ENCODE data around the gene NGB. TPM values are rescaled to one million over a fixed set of nuclear protein-coding genes. Genes with fewer than 3 reads are reported as not detected.

The NGB gene
- total and polyA plus RNA-seq, 2 donors (not counting 3 experiments of a cell fraction or from before 2014, with no cell fraction given): not detected

DNA sequence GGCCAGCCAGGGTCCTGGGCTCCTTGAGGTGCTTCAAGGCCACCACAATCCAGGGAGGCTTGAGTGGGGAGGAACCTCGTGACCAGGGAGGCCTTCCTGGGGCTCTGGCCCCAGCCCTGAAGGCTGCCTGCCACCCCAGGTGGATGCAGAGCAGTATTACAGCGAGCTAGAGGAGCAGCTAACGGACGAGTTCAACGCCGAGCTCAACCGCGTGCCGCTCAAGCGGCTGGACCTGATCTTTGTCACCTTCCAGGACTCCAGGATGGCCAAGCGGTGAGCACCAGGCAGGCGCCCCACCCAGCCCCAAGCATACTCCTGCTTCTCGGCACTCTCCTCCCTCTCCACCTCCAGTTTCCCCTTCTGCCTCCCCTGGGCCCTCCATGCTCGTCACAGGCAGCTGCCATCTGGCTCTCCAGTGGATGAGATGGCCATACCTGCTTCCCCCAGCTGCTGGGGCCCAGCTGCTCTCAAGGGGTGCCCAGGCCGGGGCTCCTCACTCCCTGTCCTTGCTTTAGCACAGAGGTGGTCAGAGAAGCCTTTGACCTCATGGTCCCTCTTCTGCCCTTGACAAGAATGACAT, 30.6 kb downstream of the NGB start:
- Histone ChIP-seq H3K36me3 (ENCODE audit: control insufficient read depth in 2 of 2, extremely low read depth in 1 of 2, insufficient read depth in 2 of 2, low read length in 2 of 2) (no peaks in the 10 kb centered on the region), H3K27ac (ENCODE audit: insufficient read depth, low read depth, low read length) (no peak overlapping the region), H3K9me1 (replicated peaks; ENCODE audit: control insufficient read depth, extremely low read depth, insufficient read depth, low read length) (no peaks in the 10 kb centered on the region), H2AFZ (ENCODE audit: low read depth, low read length) (no peak overlapping the region), H3K4me3 (replicated peaks in 1 of 3; ENCODE audit: insufficient read depth in 1 of 3, low read depth in 1 of 3, low read length in 3 of 3) (no peak overlapping the region), H3K27me3 (ENCODE audit: control insufficient read depth in 2 of 2, insufficient read depth in 2 of 2, low read length in 2 of 2) (no peaks in the 10 kb centered on the region), H3K9ac (replicated peaks; ENCODE audit: extremely low read depth, insufficient read depth, low read length) (no peak overlapping the region), H3K79me2 (ENCODE audit: control insufficient read depth, insufficient read depth, low read length) (no peaks in the 10 kb centered on the region), H3K4me2 (ENCODE audit: insufficient read depth, low read length) (no peak overlapping the region), H4K20me1 (replicated peaks; ENCODE audit: control insufficient read depth, extremely low read depth, insufficient read depth, low read length) (no peaks in the 10 kb centered on the region), H3K9me3 (replicated peaks; ENCODE audit: control insufficient read depth, insufficient read depth, low read length) (no peaks in the 10 kb centered on the region), H3K4me1 (ENCODE audit: control insufficient read depth, extremely low read depth, insufficient read depth, low read length) (no peaks in the 10 kb centered on the region)
- FAIRE-seq (no peak), DNase-seq (ENCODE audit: low read depth, low spot score) (no peak)
- dilution Hi-C loops (cut with MboI; ENCODE audit: extremely low pct_ligation_motif_present, low sequenced_read_pairs): no loop called here
- no TSS peak for BruUV-seq (replicated peaks)
- TF ChIP-seq GATA2 (IDR thresholded peaks at IDR 0.05; ENCODE audit: insufficient read depth, insufficient read length, low read depth, low read length) (no peak), MYC (IDR thresholded peaks at IDR 0.05; ENCODE audit: low read depth, low read length) (no peak), JUN (IDR thresholded peaks at IDR 0.05; ENCODE audit: borderline replicate concordance, insufficient read depth, insufficient read length, low read depth) (no peak), FOS (IDR thresholded peaks at IDR 0.05; ENCODE audit: borderline replicate concordance, insufficient read depth, low read length) (no peak), POLR2A (IDR thresholded peaks at IDR 0.05; ENCODE audit: low read depth, low read length) (no peak)
- TF ChIP-seq, protein P1, sequence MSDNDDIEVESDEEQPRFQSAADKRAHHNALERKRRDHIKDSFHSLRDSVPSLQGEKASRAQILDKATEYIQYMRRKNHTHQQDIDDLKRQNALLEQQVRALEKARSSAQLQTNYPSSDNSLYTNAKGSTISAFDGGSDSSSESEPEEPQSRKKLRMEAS (IDR thresholded peaks at IDR 0.05; ENCODE audit: insufficient read depth, insufficient read length): no peak
- POLR2A ChIA-PET: no interaction called here
- intact Hi-C loops (cut with micrococcal nuclease): no loop called here
- CTCF ChIA-PET: interaction anchor here (1.0 kb wide), 1 partner anchor 27 kb away, joined by 6 read pairs; no protein-coding TSS in a partner anchor

GRCh38 chr14:77239412-77239811, 31.6 kb downstream of the NGB start:
- Histone ChIP-seq H4K20me1 (replicated peaks; ENCODE audit: control insufficient read depth, extremely low read depth, insufficient read depth, low read length) (no peaks in the 10 kb centered on the region), H3K9me1 (replicated peaks; ENCODE audit: control insufficient read depth, extremely low read depth, insufficient read depth, low read length) (no peaks in the 10 kb centered on the region), H3K4me1 (ENCODE audit: control insufficient read depth, extremely low read depth, insufficient read depth, low read length) (no peaks in the 10 kb centered on the region), H3K27ac (ENCODE audit: insufficient read depth, low read depth, low read length) (no peak overlapping the region), H3K4me2 (ENCODE audit: insufficient read depth, low read length) (no peak overlapping the region), H3K27me3 (ENCODE audit: control insufficient read depth in 2 of 2, insufficient read depth in 2 of 2, low read length in 2 of 2) (no peaks in the 10 kb centered on the region), H3K79me2 (ENCODE audit: control insufficient read depth, insufficient read depth, low read length) (no peaks in the 10 kb centered on the region), H3K9me3 (replicated peaks; ENCODE audit: control insufficient read depth, insufficient read depth, low read length) (no peaks in the 10 kb centered on the region), H2AFZ (ENCODE audit: low read depth, low read length) (no peak overlapping the region), H3K36me3 (ENCODE audit: control insufficient read depth in 2 of 2, extremely low read depth in 1 of 2, insufficient read depth in 2 of 2, low read length in 2 of 2) (no peaks in the 10 kb centered on the region), H3K9ac (replicated peaks; ENCODE audit: extremely low read depth, insufficient read depth, low read length) (no peak overlapping the region), H3K4me3 (replicated peaks in 1 of 3; ENCODE audit: insufficient read depth in 1 of 3, low read depth in 1 of 3, low read length in 3 of 3) (no peak overlapping the region)
- FAIRE-seq: no peak
- intact Hi-C loops (cut with micrococcal nuclease) (no loop called here), dilution Hi-C loops (cut with MboI; ENCODE audit: extremely low pct_ligation_motif_present, low sequenced_read_pairs) (no loop called here)
- BruUV-seq (replicated peaks): no TSS peak
- ChIA-PET POLR2A (no interaction called here), CTCF (interaction anchor here (1.0 to 1.2 kb wide), 2 partner anchors 26 to 88 kb away, joined by 4 to 6 read pairs; no protein-coding TSS in a partner anchor)
- DNase-seq (ENCODE audit: low read depth, low spot score): no peak
- TF ChIP-seq, protein P1 (IDR thresholded peaks at IDR 0.05; ENCODE audit: insufficient read depth, insufficient read length): no peak
- TF ChIP-seq POLR2A (IDR thresholded peaks at IDR 0.05; ENCODE audit: low read depth, low read length) (no peak), EZH2 (IDR thresholded peaks at IDR 0.05; ENCODE audit: borderline replicate concordance, low read depth, low read length, severe bottlenecking) (no peak), CTCF (IDR thresholded peaks at IDR 0.05; ENCODE audit: extremely low read depth in 1 of 2, insufficient read depth in 1 of 2, low read depth in 1 of 2, low read length in 2 of 2) (no peak), POLR2AphosphoS5 (IDR thresholded peaks at IDR 0.05; ENCODE audit: insufficient read depth, low read depth, low read length) (no peak), JUN (IDR thresholded peaks at IDR 0.05; ENCODE audit: borderline replicate concordance, insufficient read depth, insufficient read length, low read depth) (no peak), MYC (IDR thresholded peaks at IDR 0.05; ENCODE audit: low read depth, low read length) (no peak), GATA2 (IDR thresholded peaks at IDR 0.05; ENCODE audit: insufficient read depth, insufficient read length, low read depth, low read length) (no peak), FOS (IDR thresholded peaks at IDR 0.05; ENCODE audit: borderline replicate concordance, insufficient read depth, low read length) (no peak)
